NCI-H187 treated with DMSO at 0.1 percent for 48 hours (cell line): Measurements from ENCODE around the gene PACSIN1.
A peak's percentile ranks its signal among the peaks of the same experiment; 100 is the strongest.

Experiments
- DNase-seq: peaks from one replicate; lab custom pipeline; 2025; lab: John Stamatoyannopoulos, UW

Gene PACSIN1

DNA sequence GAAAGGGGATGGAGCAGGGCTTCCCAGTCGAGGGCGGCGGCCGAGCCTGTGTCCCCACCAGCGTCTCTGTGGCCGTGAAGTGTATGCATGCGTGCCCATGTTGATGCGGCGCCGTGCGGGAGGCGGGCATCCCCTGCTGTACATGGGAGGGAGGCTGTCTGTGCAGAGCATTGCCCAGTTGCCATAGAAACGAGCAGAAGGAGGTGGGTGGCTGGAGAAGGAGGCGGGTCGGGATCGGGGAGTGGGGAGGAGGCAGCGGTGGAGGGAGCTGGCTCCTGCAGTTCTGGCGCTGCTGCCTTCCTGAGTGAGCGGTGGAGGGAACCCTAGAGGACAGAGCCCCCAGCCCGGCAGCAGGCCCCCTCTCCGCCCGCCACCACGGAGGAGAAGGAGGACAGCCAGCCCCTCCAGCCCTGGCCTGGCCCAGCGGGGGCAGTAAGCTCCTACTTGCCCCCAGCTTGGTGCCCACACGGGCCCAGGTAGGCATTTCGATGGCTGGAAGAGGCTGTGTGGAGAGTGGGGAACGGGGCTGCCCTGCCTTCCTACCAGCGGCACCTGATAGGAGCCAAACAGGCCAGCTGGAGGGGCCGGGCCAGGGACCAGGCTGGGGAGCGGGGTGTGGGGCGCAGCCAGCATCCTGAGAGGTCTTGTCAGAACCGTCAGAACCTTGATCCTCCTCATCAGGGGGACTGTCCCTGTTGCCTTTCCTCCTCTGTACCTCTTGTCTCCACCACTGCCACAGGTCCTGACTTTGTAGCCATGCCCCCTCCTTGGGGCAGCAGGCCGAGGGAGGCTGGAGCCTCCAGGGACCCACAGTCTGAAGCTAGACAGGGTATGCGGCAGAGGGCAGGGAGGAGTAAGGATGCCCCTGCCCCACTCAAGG lies 49.0 kb downstream of the PACSIN1 start:
- DNase-seq = no peak

DNA sequence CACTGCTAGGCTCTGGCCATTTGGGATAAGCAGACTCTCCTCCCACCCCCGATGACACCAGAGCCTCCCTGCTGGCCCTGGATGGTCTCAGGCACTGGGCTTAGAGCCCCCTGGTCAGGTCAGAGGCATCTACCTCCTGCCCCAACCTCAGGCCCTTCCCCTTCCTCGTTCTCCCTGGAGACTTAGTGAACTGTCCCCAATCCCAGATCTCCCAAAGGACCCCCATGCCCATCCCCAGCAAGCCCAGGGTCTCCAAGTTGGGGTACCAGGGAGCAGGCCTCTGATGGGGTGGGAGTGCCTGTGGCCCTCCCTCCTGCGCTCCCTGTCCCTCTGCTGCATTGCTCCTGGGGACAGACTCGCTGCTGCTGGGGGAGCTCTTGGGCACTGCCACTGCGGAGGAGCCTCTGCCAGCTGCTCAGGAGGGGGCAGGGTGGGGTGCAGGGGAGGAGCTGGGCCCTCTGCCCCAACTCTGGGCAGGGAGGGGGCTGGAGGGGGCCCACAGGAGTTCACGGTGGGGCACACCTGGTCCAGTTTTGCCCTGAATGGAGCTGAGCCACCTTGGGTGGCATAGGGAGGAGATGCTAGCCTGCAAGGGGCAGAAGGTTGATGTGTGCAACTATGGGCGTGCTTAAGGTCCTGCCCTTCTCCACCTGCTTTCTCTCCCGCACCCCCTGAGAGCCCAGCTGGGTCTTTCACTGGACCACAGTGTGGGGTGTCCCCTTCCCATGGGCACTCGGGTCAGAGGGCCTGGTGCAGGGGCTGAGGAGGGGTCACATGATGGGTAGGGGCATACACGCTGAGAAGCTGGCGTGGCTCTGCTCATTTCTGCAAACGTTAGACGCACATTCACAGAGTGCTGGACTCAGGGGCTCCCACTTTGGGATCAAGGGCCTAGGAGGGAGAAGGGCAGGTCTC lies 49.9 kb downstream of the PACSIN1 start:
- DNase-seq = no peak

- DNase-seq = no peak
These were observed 50.8 kb downstream of the PACSIN1 start for GRCh38 chr6:34516391-34517324.

GRCh38 chr6:34517461-34517881 lies 51.6 kb downstream of the PACSIN1 start:
- DNase-seq = no peak

DNA sequence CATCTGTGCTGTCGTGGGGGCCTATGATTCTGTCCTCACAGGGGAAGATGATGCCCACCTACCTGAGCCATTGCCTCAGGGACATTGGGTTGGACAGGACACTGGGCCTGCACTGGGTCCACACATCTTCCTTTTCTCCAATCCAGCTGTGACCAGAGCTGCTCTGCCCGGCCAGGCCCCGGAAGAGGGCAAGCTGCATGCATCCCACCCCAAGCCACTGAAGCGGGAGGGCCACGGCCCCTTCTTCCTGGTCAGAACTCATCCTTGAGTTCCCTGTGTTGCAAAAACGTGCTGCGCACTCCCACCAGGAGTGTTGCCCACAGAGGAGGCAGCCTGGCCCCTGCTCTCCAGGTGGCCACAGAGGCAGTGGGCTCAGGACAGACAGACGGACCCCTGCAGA lies 52.1 kb downstream of the PACSIN1 start:
- no peak for DNase-seq

DNA sequence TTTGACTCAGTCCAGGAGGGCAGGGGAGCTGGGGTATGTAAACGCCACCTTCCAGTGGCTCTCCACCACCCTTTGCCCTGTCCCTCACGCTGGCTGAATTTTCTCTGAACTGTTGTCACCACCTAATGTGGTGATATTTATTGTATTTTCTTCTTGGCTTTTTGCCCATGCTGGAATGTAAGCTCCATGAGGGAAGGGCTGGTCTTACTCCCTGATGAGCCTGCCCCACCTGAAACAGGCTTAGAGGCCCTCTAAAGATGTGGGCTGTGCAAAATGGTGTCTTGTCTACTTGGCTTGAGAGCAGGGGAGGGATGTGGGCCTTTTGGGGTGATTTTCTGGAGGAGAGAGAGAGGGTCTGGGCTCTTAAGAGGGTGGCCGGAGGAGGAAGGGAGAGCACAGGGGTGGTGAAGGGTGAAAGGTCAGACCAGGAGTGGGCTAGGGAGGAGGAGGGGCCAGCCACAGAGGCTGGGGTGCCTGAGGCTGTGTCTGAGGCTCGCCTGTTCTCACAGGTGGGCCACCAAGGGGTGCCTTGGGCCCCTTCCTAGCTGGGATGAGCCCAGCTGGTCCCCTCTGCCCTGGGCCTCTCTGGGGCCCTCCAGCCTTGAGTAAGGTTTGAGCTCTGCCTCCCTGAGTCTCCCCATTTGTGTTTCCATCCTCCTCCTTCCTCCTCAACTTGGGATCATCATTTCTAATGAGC lies 52.9 kb downstream of the PACSIN1 start:
- DNase-seq = no peak

DNA sequence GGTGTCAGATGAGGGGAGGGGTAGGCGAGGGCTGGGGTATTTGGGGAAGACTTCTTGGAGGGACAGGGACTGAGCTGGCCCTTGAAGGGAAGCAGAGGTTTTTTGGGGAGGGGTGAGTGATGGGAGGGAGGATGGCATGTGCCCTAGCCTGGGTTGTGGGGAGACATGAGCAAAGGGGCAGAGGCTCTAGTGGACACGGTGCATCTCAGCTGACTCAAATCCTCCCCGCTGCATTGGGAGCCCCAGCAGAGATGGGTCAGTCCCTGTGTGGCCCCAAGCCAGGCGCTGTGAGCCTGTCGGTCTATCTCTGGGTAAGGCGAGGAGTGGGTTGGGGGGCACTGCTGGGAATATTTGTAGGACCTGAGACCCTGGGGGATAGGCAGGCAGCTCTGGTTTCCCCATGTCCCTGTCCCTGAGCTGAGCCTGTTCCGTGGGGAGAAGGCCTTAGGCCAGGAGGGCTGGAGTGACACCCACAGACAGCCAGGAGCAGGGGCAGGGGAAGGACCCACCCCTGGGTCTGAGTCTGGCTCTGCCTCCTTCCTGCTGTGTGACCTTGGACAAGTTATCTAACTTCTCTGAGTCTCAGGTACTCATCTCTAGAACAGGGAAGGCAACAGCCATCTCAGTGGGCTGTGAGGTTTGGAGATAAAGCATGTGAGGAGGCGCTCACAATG lies 54.2 kb downstream of the PACSIN1 start:
- no peak for DNase-seq

- no peak for DNase-seq
These were observed 55.0 kb downstream of the PACSIN1 start for GRCh38 chr6:34520645-34521462.

DNA sequence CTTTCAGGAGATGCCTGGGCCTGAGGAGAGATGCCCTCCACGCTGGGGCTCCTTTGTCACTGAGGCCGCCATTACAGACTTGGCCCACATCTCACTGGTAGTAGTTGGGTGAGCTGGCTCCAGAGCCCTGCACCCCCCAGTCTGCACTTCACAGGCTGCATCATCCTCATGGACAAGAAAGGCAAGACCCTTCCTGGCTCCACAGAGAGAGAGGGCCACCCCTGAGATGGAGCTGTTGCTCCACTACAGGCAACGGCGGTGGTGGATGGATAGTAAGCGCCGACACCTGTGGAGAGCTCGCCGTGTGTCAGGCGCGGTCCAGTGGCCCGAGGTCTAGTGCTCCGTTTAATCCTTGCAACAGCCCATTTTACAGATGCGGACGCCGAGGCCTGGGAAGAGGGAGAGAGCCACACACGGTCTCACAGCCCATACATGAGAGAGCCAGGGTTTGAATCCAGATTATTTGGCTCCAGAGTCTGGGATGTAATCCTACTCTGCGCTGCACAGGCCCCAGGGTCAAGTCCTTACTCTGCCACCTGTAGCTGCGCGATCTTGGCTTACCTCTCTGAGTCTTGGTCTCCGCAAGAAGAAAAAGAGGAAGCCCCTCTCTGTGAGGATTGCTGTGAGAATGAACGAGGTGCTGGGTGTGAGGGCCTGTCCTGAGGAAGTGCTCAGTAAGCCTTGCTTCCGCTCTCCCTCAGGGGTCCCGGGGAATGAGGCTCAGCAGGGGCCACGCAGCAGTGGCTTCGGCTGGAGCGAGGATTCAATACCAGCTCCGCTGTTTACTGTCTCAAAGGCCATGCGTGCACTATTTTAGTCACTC lies 55.8 kb downstream of the PACSIN1 start:
- no peak for DNase-seq

DNA sequence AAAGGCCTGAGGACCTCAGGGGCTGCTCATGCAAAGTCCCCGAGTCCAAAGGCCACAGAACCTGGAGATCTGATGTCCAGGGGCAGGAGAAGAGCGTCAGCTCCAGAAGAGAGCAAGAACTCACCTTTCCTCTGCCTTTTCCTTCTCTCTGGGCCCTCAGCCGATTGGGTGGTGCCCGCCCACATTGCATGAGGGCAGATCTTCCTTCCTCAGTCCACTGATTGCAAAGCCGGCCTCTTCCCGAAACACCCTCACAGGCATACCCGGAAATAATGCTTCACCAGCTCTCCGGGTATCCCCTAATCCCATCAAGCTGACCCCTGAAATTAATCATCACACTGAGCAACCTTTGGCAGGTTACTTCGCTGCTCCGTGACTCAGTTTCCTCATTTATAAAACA lies 56.9 kb downstream of the PACSIN1 start:
- DNase-seq = no peak

- no peak for DNase-seq
These were observed 57.7 kb downstream of the PACSIN1 start for GRCh38 chr6:34523441-34524206.

DNA sequence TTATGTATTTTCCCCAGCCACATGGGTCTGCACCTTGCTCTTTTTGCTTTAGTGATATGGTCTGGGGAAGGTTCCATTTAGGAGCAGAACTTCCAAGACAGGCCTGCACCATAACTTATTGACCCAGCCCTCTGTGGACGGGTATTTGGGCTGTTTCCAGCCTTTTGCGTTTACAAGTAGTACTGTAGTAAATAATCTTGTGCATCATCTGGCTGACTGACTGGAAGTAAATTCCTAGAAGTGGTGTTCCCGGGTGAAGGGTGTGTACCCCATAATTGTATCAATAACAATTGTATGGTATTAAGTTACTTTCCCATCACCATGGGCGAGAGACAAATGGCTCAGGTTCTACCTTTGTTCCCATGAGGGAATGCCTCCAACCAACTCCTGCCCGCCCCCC lies 58.6 kb downstream of the PACSIN1 start:
- no peak for DNase-seq

DNA sequence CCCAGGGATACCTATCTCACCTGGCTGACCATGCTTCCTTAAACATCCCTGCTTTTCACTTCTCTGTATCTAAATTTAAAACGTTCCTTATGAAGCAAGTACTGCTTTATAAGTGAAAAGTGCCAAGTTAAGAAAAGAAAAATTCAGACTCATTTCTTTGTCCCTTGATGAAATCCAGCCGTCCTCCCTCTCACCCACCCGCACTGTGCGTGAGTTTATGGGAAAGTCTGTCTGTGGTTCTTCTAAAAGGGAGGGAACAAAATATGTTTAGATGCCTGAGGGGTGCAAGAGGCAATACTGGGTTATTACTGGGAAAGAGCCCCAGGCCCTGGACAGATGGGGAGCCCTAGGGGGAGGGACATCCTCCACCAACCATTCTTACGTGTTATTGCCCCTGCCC lies 59.1 kb downstream of the PACSIN1 start:
- DNase-seq = no peak

GRCh38 chr6:34525431-34526175 lies 59.7 kb downstream of the PACSIN1 start:
- DNase-seq = no peak

DNA sequence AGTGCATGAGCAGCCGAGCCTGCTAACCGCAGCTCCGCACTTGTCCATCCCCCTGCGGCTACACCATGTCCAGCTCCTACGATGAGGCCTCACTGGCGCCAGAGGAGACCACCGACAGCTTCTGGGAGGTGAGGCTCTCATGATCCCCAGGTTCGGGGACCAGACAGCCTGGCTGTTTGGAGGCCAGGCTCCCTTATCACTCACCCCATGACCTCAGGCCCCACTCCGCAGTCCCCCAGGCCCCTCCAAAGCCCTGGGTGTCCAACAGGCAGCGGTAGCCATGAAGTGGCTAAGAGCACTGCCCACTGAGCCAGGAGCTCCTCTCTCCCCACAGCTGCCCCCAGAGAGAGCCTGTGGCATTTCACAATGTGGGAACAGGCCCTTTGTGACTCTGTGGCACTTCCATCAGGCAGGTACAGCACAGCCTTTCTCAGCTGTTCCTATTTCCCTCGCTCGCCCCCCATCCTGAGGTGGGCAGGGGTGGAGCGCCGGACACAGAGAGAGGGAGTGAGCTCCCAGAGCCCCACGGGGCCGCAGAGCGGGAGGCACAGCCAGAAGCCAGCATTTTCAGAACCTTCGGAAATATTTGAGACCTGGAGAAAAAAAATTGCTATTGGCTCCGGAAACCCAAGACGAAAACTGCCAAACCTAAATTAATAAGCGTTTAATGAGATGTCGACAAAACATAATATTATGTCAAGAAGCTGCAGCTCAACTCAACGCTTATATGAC lies 60.5 kb downstream of the PACSIN1 start:
- DNase-seq = no peak

DNA sequence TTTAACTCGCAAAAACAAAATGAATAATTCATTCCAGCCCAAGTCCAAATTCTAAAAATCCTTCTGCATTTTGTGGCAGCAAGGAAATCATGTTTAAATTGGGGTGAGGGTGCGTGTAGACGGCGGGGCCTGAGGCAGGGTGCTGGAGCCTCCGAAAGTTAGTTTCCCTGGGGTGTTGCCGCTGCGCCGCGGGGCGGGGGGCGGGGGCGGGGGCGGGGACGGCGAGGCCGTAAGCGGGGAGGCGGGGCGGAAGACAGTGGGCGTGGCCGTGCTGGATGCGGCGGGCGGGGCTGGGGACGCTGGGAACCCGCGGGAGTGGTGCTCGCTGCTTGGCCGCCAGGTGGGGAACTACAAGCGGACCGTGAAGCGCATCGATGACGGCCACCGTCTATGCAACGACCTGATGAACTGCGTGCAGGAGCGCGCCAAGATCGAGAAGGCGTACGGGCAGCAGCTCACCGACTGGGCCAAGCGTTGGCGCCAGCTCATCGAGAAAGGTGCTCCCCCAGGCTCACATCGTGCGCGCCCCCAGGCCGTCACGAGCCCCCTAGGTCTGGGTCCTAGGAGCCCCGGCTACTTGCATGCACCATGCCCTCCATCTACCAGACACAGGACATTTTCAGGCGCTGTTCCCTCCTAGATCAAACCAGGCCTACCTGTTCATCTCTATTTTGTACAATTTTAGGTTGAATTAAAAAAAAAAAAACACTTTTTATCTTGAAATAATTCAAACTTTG lies 61.3 kb downstream of the PACSIN1 start:
- peak; percentile 55 for DNase-seq
